Measurements from ENCODE around the gene NUDT3. TPM values are rescaled to one million over a fixed set of nuclear protein-coding genes. Genes with fewer than 3 reads are reported as not detected.

The NUDT3 gene
- total and polyA plus RNA-seq, 9 of the 15 experiments (the other 6 are each of a cell fraction or from before 2014, with no cell fraction given): 5.4 to 81.2 (median 56.4) TPM

GRCh38 chr6:34324738-34325444 lies 67.6 kb downstream of the NUDT3 start (continued):
- TF ChIP-seq NR4A1 (CRISPR knock-in tag; IDR thresholded peaks at IDR 0.05) (no peak), NR4A1 (tag; IDR thresholded peaks at IDR 0.05) (peak; percentile 24; the same call in 1 of the 2 replicates), MLX (CRISPR knock-in tag; conservative IDR thresholded peaks at IDR 0.05) (no peak), TSHZ1 (CRISPR knock-in tag; IDR thresholded peaks at IDR 0.05) (no peak), ZNF668 (CRISPR knock-in tag; IDR thresholded peaks at IDR 0.05) (no peak), HNRNPUL1 (IDR thresholded peaks at IDR 0.05; ENCODE audit: low read length) (no peak), TEAD2 (tag; IDR thresholded peaks at IDR 0.05) (no peak), RFX5 (IDR thresholded peaks at IDR 0.05; ENCODE audit: low read depth, low read length) (no peak), SFPQ (IDR thresholded peaks at IDR 0.05; ENCODE audit: low read depth, low read length) (no peak), ZNF592 (IDR thresholded peaks at IDR 0.05) (peak; percentile 95), SRSF1 (IDR thresholded peaks at IDR 0.05; ENCODE audit: low read depth, low read length) (no peak), SNIP1 (IDR thresholded peaks at IDR 0.05; ENCODE audit: low read depth) (no peak), ZNF277 (CRISPR knock-in tag; IDR thresholded peaks at IDR 0.05; ENCODE audit: borderline replicate concordance) (no peak), ZNF124 (CRISPR knock-in tag; IDR thresholded peaks at IDR 0.05) (no peak), WHSC1 (IDR thresholded peaks at IDR 0.05; ENCODE audit: low read length) (peak; percentile 80), ZFP1 (CRISPR knock-in tag; IDR thresholded peaks at IDR 0.05) (no peak)
